ENCODE data around the gene ADAMTS2. TPM values are rescaled to one million over a fixed set of nuclear protein-coding genes. Genes with fewer than 3 reads are reported as not detected.

Gene ADAMTS2
- total and polyA plus RNA-seq, 3 donors from 2014 or later = 10.9 to 19.8 (median 13.6) TPM

- H3K36me3 ChIP-seq (ENCODE audit: low read depth, missing control alignments) = no peaks in the 10 kb centered on the region
- TF ChIP-seq POLR2A (IDR thresholded peaks at IDR 0.05) (no peak), CTCF (IDR thresholded peaks at IDR 0.05) (peak in 1 of 3 experiments; percentile 30)
- no peak overlapping the region for H3K4me3 ChIP-seq
- intact Hi-C loops (cut with DNase I; ENCODE audit: low total_unique reads) = no loop called here
- WGBS, 2 donors = 74 to 96% methylated on average over 8 to 10 of the region's 10 CpGs
- H3K4me1 ChIP-seq = no peaks in the 10 kb centered on the region
- DNase-seq = no peak
- H3K27me3 ChIP-seq = no peaks in the 10 kb centered on the region
- H3K9me3 ChIP-seq = no peaks in the 10 kb centered on the region
- no peak overlapping the region for H3K27ac ChIP-seq
Measured at GRCh38 chr5:179212870-179213269, 132.4 kb downstream of the ADAMTS2 start.

DNA sequence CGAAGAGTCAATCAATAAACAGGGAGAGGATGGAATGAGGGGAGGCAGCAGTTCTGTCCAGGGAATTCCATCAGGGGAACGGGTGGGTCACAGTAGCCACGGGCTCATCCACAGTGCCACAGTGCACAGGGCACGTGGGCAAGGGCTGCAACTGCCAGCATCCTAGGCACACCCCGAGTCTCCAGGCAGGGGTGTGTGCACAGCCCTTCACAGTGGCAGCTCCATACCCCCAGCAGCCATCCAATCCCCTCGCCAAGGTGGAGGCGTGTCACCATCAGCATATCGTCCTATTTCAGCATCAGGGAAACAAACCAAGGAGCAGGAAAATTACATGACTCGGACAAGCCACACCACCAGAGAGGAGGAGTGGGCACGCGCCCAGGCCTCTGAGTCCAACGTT, 133.6 kb downstream of the ADAMTS2 start:
- Histone ChIP-seq H3K9me3 (no peaks in the 10 kb centered on the region), H3K4me3 (no peak overlapping the region), H3K4me1 (no peaks in the 10 kb centered on the region), H3K36me3 (ENCODE audit: low read depth, missing control alignments) (no peaks in the 10 kb centered on the region), H3K27me3 (no peaks in the 10 kb centered on the region), H3K27ac (no peak overlapping the region)
- 79 to 90% methylated on average over 10 to 12 of the region's 12 CpGs for WGBS, 2 donors
- no peak for DNase-seq
- TF ChIP-seq CTCF (IDR thresholded peaks at IDR 0.05) = no peak
- no peak for TF ChIP-seq POLR2A (IDR thresholded peaks at IDR 0.05)
- intact Hi-C loops (cut with DNase I; ENCODE audit: low total_unique reads) = no loop called here

DNA sequence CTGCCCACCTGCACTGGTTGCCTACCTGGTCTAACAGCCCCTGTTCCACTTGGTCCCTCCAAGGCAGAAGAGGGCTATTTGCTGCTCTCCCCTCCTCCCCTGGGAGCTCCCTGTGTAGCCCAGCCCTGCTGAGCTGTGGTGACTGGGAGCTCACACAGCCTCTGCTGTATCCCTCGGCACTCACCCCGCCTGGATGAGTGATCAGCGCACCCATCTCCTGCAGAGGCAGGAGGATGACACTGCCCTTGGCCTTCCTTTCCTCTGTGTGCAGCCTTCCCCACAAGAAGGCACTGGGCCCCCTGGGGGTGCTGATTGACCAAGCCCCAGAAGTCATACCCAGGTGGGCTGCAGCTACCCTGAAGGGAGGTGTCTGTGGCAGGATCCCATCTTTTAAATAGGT, 134.2 kb downstream of the ADAMTS2 start:
- 84% methylated on average over 3 of the region's 3 CpGs; no CpG with 5 or more reads in 1 of the 2 donors for WGBS, 2 donors
- TF ChIP-seq POLR2A (IDR thresholded peaks at IDR 0.05) = no peak
- no peak for TF ChIP-seq CTCF (IDR thresholded peaks at IDR 0.05)
- Histone ChIP-seq H3K9me3 (no peaks in the 10 kb centered on the region), H3K36me3 (ENCODE audit: low read depth, missing control alignments) (no peaks in the 10 kb centered on the region), H3K4me1 (no peaks in the 10 kb centered on the region), H3K27ac (no peak overlapping the region), H3K27me3 (no peaks in the 10 kb centered on the region), H3K4me3 (no peak overlapping the region)
- intact Hi-C loops (cut with DNase I; ENCODE audit: low total_unique reads) = no loop called here
- no peak for DNase-seq

DNA sequence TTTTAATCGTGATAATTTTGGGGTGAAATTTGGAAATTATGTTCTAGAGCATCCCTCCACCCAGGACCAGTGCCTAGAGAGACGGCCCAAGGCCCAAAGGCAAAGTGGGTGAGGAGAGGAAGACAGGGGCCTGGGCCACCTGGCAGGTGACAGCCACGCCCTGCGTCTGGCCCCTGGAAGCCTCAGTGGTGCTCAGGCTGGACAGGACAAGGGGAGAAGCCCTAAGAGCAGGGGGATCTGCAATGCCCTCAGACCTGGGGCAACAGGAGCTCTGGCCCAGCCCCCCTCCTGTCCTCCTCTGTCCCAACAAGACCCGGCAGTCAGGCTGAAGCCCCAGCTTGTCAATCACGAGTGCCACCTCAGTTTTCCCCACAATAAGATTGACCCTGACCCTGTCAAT, 134.8 kb downstream of the ADAMTS2 start:
- Histone ChIP-seq H3K27ac (no peak overlapping the region), H3K4me3 (no peak overlapping the region), H3K9me3 (no peaks in the 10 kb centered on the region), H3K36me3 (ENCODE audit: low read depth, missing control alignments) (no peaks in the 10 kb centered on the region), H3K27me3 (no peaks in the 10 kb centered on the region), H3K4me1 (no peaks in the 10 kb centered on the region)
- no peak for TF ChIP-seq POLR2A (IDR thresholded peaks at IDR 0.05)
- TF ChIP-seq CTCF (IDR thresholded peaks at IDR 0.05) = no peak
- 84 to 96% methylated on average over 5 to 6 of the region's 6 CpGs for WGBS, 2 donors
- no peak for DNase-seq
- intact Hi-C loops (cut with DNase I; ENCODE audit: low total_unique reads) = no loop called here

- Histone ChIP-seq H3K9me3 (no peaks in the 10 kb centered on the region), H3K36me3 (ENCODE audit: low read depth, missing control alignments) (no peaks in the 10 kb centered on the region), H3K27me3 (no peaks in the 10 kb centered on the region), H3K4me3 (no peak overlapping the region), H3K27ac (no peak overlapping the region), H3K4me1 (no peaks in the 10 kb centered on the region)
- intact Hi-C loops (cut with DNase I; ENCODE audit: low total_unique reads) = no loop called here
- WGBS, 2 donors = 87 to 93% methylated on average over 15 to 20 of the region's 20 CpGs
- DNase-seq = no peak
- no peak for TF ChIP-seq CTCF (IDR thresholded peaks at IDR 0.05)
- TF ChIP-seq POLR2A (IDR thresholded peaks at IDR 0.05) = no peak
Measured at GRCh38 chr5:179209359-179210150, 135.7 kb downstream of the ADAMTS2 start.
